OCI-LY1 (cell line): ENCODE data around the gene KCNMB2.

Experiments
- CTCF ChIP-seq: fragments of 200-600 bp; sonication (generic), shearing (Covaris generic); IDR thresholded peaks from 2 replicates; pipeline ENCODE4 v1.5.1; 2017; ENCODE audit warnings: mild to moderate bottlenecking, antibody characterized with exemption, low read length, moderate library complexity, mixed read lengths
- EZH2 ChIP-seq: fragments of 200-600 bp; sonication (generic), shearing (Covaris generic); IDR thresholded peaks from 2 replicates; pipeline ENCODE4 v1.8.0; 2017; ENCODE audit warnings: borderline replicate concordance, mixed run types, mild to moderate bottlenecking, antibody characterized with exemption, low read length, moderate library complexity, mixed read lengths

GRCh38 chr3:178703268-178703975 lies 167.2 kb downstream of the KCNMB2 start:
- TF ChIP-seq CTCF (no peak), EZH2 (no peak)
